Fibroblast of lung (primary cell): ENCODE measurements around the gene TTC38. TPM values are rescaled to one million over a fixed set of nuclear protein-coding genes. Genes with fewer than 3 reads are reported as not detected.

Experiments used
- DNase-seq, 2 donors: peaks; one replicate each; pipeline versions ENCODE4 v3.0.0 to v3.0.0-alpha.2; 2010; ENCODE audit warnings: low read depth in 2 of 2
- H2AFZ ChIP-seq: 2 replicates; pipeline ENCODE4 v1.5.1; 2012; ENCODE audit warnings: low read length, control low read depth, inconsistent platforms
- H3K27ac ChIP-seq: 2 replicates; pipeline ENCODE4 v1.5.1; 2011; ENCODE audit warnings: low read length, control low read depth; ENCODE audit not compliant: insufficient read depth
- H3K27me3 ChIP-seq: 2 replicates; pipeline ENCODE4 v1.5.1; 2011; ENCODE audit warnings: mild to moderate bottlenecking, low read length; ENCODE audit not compliant: control insufficient read depth, insufficient read depth
- H3K36me3 ChIP-seq: 2 replicates; pipeline ENCODE4 v1.5.1; 2011; ENCODE audit warnings: low read length; ENCODE audit not compliant: control insufficient read depth, insufficient read depth
- H3K4me1 ChIP-seq: 2 replicates; pipeline ENCODE4 v1.5.1; 2011; ENCODE audit warnings: low read length; ENCODE audit not compliant: control insufficient read depth, insufficient read depth; ENCODE audit errors: extremely low read depth
- H3K4me2 ChIP-seq: 2 replicates; pipeline ENCODE4 v1.5.1; 2011; ENCODE audit warnings: low read length, control low read depth; ENCODE audit not compliant: insufficient read depth; ENCODE audit errors: extremely low read depth
- H3K4me3 ChIP-seq, 4 experiments: fragments of 200-600 bp in 1 of 4; sonication (generic) in 1 of 4; replicated peaks in 1 of 4; 2 replicates each; pipeline ENCODE4 v1.5.1; 2011 to 2016; ENCODE audit warnings: low read length in 4 of 4, low read depth in 3 of 4, mild to moderate bottlenecking in 3 of 4, control low read depth in 2 of 4, inconsistent platforms in 1 of 4, mixed read lengths in 1 of 4; ENCODE audit not compliant: insufficient read depth in 1 of 4; ENCODE audit errors: control extremely low read depth in 1 of 4
- H3K79me2 ChIP-seq: 2 replicates; pipeline ENCODE4 v1.5.1; 2012; ENCODE audit warnings: mild to moderate bottlenecking, low read length, inconsistent platforms; ENCODE audit not compliant: control insufficient read depth, insufficient read depth
- H3K9ac ChIP-seq: 2 replicates; pipeline ENCODE4 v1.5.1; 2011; ENCODE audit warnings: mild to moderate bottlenecking, low read length, control low read depth; ENCODE audit not compliant: insufficient read depth
- H3K9me3 ChIP-seq: 2 replicates; pipeline ENCODE4 v1.5.1; 2012; ENCODE audit warnings: low read depth, low read length; ENCODE audit not compliant: control insufficient read depth, insufficient read depth
- H4K20me1 ChIP-seq: 2 replicates; pipeline ENCODE4 v1.5.1; 2011; ENCODE audit warnings: low read length; ENCODE audit not compliant: control insufficient read depth, insufficient read depth; ENCODE audit errors: extremely low read depth
- EZH2 ChIP-seq: IDR thresholded peaks from 2 replicates; pipeline ENCODE4 v1.5.1; 2012; ENCODE audit warnings: low read length, control low read depth, mild to moderate bottlenecking; ENCODE audit errors: missing control alignments
- polyA plus RNA-seq, 2 donors: library from polyadenylated mRNA; depleted of rRNA in 1 of 2; stranded (reverse) in 1 of 2; unstranded in 1 of 2; fragments of >200 nt; gene quantifications; 2 replicates each; pipeline ENCODE4 v1.2.1, GENCODE V29; 2011 to 2012; ENCODE audit warnings: missing spikeins in 1 of 2
- total RNA-seq: library from RNA; depleted of rRNA; stranded (reverse); fragments of >200 nt; gene quantifications from 2 replicates; pipeline ENCODE4 v1.2.1, GENCODE V29; 2014
- TF ChIP-seq, protein P1 (sequence below), 2 donors: IDR thresholded peaks in 1 of 2; conservative IDR thresholded peaks in 1 of 2; 1 replicate in 1 of 2; 2 replicates in 1 of 2; pipeline ENCODE4 v1.5.1; 2011 to 2012; ENCODE audit warnings: low read length in 2 of 2, control low read depth in 1 of 2, inconsistent platforms in 1 of 2, low read depth in 1 of 2, mild to moderate bottlenecking in 1 of 2

Gene TTC38
- total and polyA plus RNA-seq, 2 donors (not counting 1 experiment from before 2014, with no cell fraction given) = 17.6 to 27.6 TPM

DNA sequence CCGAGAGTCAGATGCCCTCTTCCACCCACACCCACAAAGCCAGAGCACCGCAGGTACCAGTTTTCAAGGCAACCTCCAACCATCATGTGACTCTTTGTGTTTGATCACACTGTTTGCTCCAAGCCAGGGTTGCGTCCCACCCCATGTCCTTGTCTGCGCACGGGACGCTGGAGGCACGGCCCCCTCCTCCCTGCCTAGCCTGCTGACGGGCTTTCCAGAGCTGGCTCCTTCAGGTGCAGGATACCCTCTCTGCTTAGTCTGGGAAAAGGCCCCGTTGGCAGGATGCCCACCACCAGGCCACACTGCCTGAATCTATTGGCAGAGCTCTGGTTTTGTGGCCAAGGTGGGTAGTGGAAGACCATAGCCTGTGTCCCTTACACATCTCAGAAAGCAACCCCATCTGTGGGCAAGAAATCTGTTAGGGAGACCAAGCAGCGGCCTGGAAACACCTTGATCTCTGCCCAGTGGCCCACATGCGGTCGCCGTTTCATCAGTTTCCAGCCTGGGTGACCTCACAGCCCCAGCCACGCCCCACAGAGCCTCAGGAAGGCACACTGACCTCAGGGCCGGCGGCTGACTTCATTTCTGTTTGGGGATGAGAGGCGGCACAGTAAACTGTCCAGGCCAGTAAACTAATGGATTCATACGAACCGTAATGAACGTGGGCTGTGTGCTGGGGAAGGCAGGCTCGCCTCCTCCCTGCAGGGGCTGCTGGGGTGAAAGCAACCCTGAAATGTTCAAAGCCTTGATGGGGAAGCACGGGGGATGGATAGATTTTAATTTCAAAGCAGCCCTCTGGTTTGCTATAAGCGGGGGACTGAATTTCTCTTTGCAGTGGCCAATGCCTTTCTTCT, 43.5 kb upstream of the TTC38 start:
- no peaks in the 10 kb centered on the region for H3K4me1 ChIP-seq
- no peak for DNase-seq
- H3K27me3 ChIP-seq = no peaks in the 10 kb centered on the region
- no peak overlapping the region for H3K4me3 ChIP-seq
- peaks cover 2% of the 10 kb centered on the region for H3K36me3 ChIP-seq
- H4K20me1 ChIP-seq = no peaks in the 10 kb centered on the region
- H2AFZ ChIP-seq = no peak overlapping the region
- H3K9ac ChIP-seq = no peak overlapping the region
- no peaks in the 10 kb centered on the region for H3K9me3 ChIP-seq
- TF ChIP-seq EZH2 = no peak
- TF ChIP-seq, protein P1, sequence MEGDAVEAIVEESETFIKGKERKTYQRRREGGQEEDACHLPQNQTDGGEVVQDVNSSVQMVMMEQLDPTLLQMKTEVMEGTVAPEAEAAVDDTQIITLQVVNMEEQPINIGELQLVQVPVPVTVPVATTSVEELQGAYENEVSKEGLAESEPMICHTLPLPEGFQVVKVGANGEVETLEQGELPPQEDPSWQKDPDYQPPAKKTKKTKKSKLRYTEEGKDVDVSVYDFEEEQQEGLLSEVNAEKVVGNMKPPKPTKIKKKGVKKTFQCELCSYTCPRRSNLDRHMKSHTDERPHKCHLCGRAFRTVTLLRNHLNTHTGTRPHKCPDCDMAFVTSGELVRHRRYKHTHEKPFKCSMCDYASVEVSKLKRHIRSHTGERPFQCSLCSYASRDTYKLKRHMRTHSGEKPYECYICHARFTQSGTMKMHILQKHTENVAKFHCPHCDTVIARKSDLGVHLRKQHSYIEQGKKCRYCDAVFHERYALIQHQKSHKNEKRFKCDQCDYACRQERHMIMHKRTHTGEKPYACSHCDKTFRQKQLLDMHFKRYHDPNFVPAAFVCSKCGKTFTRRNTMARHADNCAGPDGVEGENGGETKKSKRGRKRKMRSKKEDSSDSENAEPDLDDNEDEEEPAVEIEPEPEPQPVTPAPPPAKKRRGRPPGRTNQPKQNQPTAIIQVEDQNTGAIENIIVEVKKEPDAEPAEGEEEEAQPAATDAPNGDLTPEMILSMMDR (conservative IDR thresholded peaks at IDR 0.05 in 1 of 2, IDR thresholded peaks at IDR 0.05 in 1 of 2; ENCODE audit: low read depth in 1 of 2, low read length in 2 of 2) = no peak
- no peak overlapping the region for H3K27ac ChIP-seq
- H3K4me2 ChIP-seq = no peak overlapping the region
- H3K79me2 ChIP-seq = no peaks in the 10 kb centered on the region

DNA sequence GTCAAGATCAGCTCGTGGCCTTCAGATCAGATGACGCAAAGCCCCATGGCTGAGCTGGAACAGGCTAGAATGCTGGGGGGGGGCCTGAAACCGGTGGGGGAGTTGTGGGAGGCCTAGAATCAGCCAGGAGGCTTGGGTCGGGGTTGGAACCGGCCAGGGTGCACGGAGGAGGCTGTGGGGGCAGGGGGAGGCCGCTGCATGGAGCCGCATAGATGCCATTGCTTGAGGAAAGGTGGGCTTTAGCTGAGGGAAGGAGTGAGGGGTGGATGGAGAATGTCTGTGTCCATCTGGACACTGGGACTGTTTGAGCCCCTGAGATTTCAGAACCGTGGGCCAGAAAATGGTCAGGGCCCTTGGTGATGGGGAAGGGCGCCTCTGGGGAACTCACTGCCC, 42.9 kb upstream of the TTC38 start:
- Histone ChIP-seq H3K36me3 (peaks cover 2% of the 10 kb centered on the region), H3K4me1 (no peaks in the 10 kb centered on the region), H3K79me2 (no peaks in the 10 kb centered on the region), H4K20me1 (no peaks in the 10 kb centered on the region), H3K9me3 (no peaks in the 10 kb centered on the region), H3K9ac (no peak overlapping the region), H3K27me3 (no peaks in the 10 kb centered on the region), H3K4me2 (no peak overlapping the region), H3K27ac (no peak overlapping the region), H3K4me3 (no peak overlapping the region), H2AFZ (no peak overlapping the region)
- TF ChIP-seq EZH2 = no peak
- TF ChIP-seq, protein P1 (conservative IDR thresholded peaks at IDR 0.05 in 1 of 2, IDR thresholded peaks at IDR 0.05 in 1 of 2; ENCODE audit: low read depth in 1 of 2, low read length in 2 of 2) = no peak
- no peak for DNase-seq

DNA sequence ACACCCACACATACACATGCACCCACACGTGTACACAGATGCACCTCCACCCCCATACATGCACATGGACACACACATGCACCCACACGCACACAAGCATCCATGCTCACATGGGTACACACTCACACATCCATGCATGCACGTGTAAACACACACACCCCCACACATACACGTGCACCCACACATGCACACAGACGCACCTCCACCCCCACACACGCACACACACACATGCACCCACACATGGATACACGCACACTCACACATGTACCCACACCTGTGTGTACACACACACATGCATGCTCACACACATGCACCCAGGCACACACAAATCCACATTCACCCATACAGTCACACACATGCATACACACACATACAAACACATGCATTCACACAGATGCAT, 42.2 kb upstream of the TTC38 start:
- TF ChIP-seq, protein P1 (conservative IDR thresholded peaks at IDR 0.05 in 1 of 2, IDR thresholded peaks at IDR 0.05 in 1 of 2; ENCODE audit: low read depth in 1 of 2, low read length in 2 of 2) = no peak
- TF ChIP-seq EZH2 = no peak
- no peak overlapping the region for H3K4me3 ChIP-seq
- no peak for DNase-seq

More for the DNA sequence above, 42.2 kb upstream of the TTC38 start:
- H3K9me3 ChIP-seq = no peaks in the 10 kb centered on the region
- H3K79me2 ChIP-seq = no peaks in the 10 kb centered on the region
- no peak overlapping the region for H3K9ac ChIP-seq
- peaks cover 2% of the 10 kb centered on the region for H3K36me3 ChIP-seq
- no peak overlapping the region for H2AFZ ChIP-seq
- no peak overlapping the region for H3K4me2 ChIP-seq
- H3K27ac ChIP-seq = no peak overlapping the region
- H3K27me3 ChIP-seq = no peaks in the 10 kb centered on the region
- no peaks in the 10 kb centered on the region for H3K4me1 ChIP-seq
- no peaks in the 10 kb centered on the region for H4K20me1 ChIP-seq
